Measurements from ENCODE around the gene SLC10A7.

Gene SLC10A7

GRCh38 chr4:146521541-146522097 is at the start of gene SLC10A7:
SLC10A7 (minus strand) TSS chr4:146521940; CDS start chr4:146521717, 223 bp downstream.
- DNase-seq: peak; percentile 61 to 64

GRCh38 chr4:146567396-146567795 is 45.7 kb upstream of the SLC10A7 start:
- no peak for DNase-seq

- no peak for DNase-seq
Observed at GRCh38 chr4:146564492-146564891, 42.8 kb upstream of the SLC10A7 start.

- DNase-seq: no peak
Observed at GRCh38 chr4:146550161-146550560, 28.4 kb upstream of the SLC10A7 start.

GRCh38 chr4:146548443-146548842 is 26.7 kb upstream of the SLC10A7 start:
- no peak for DNase-seq

GRCh38 chr4:146545102-146545501 is 23.4 kb upstream of the SLC10A7 start:
- DNase-seq: no peak

GRCh38 chr4:146534178-146534577 is 12.4 kb upstream of the SLC10A7 start:
- DNase-seq: no peak

- DNase-seq: no peak
Observed at GRCh38 chr4:146525754-146526153, 4.0 kb upstream of the SLC10A7 start.

GRCh38 chr4:146524663-146525062 is 2.9 kb upstream of the SLC10A7 start:
- DNase-seq: no peak

GRCh38 chr4:146522869-146523205 is 1.1 kb upstream of the SLC10A7 start:
- DNase-seq: no peak

- peak; percentile 78 to 85 for DNase-seq
Observed at GRCh38 chr4:146522098-146522868, 543 bp upstream of the SLC10A7 start.

- no peak for DNase-seq
Observed at GRCh38 chr4:146520896-146521540, 722 bp downstream of the SLC10A7 start.

GRCh38 chr4:146514651-146515357 is 6.9 kb downstream of the SLC10A7 start:
- no peak for DNase-seq

- no peak for DNase-seq
Observed at GRCh38 chr4:146513548-146513947, 8.2 kb downstream of the SLC10A7 start.

GRCh38 chr4:146511381-146511780 is 10.4 kb downstream of the SLC10A7 start:
- no peak for DNase-seq

- DNase-seq: no peak
Observed at GRCh38 chr4:146510942-146511341, 10.8 kb downstream of the SLC10A7 start.

GRCh38 chr4:146508229-146508939 is 13.4 kb downstream of the SLC10A7 start:
- no peak for DNase-seq

GRCh38 chr4:146507632-146508031 is 14.1 kb downstream of the SLC10A7 start:
- no peak for DNase-seq

- no peak for DNase-seq
Observed at GRCh38 chr4:146506272-146506671, 15.5 kb downstream of the SLC10A7 start.

GRCh38 chr4:146500216-146500615 is 21.5 kb downstream of the SLC10A7 start:
- no peak for DNase-seq

GRCh38 chr4:146498291-146498690 is 23.4 kb downstream of the SLC10A7 start:
- no peak for DNase-seq

- DNase-seq: no peak
Observed at GRCh38 chr4:146495269-146495668, 26.5 kb downstream of the SLC10A7 start.

GRCh38 chr4:146494143-146494542 is 27.6 kb downstream of the SLC10A7 start:
- DNase-seq: no peak

Data from stimulated activated CD4-positive, alpha-beta T cell treated with anti-CD3 and anti-CD28 coated beads, Interleukin-4, amount 100 ng/mL, for 4 hours (primary cell).